ENCODE measurements around the gene HEXD.

HEXD gene

DNA sequence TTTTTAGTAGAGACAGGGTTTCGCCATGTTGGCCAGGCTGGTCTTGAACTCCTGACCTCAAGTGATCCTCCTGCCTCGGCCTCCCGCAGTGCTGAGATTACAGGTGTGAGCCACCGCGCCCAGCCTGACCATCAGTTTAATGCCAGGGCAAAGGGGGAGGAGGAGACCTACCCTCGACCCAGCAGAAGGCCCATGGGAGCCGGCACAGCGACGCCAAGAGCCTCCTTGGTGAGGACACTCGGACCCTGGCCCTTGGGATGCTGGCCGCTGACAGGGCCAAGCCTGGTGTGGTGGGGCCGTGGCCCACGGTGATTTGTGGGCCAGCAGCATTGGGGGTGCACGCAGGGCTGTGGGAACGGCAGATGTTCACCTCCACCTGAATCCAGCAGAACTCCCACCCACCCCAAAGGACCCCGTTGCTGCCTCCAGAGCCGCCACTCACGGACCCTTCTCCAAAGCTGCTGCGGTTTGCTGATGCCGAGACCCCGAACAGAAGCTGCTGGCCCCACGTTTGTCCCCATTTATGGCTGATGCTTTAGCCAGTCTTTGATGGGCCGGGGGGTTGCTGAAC is 26.6 kb upstream of the HEXD start:
- H3K79me2 ChIP-seq (ENCODE audit: control insufficient read depth, insufficient read depth, low read length) = no peaks in the 10 kb centered on the region
- no peak overlapping the region for H3K23ac ChIP-seq (ENCODE audit: low read length)
- no peak overlapping the region for H3K18ac ChIP-seq (ENCODE audit: low read length)
- no peak overlapping the region for H2BK15ac ChIP-seq (replicated peaks; ENCODE audit: low read depth)
- H4K8ac ChIP-seq (ENCODE audit: low read depth, low read length) = no peak overlapping the region
- H3K4me2 ChIP-seq (ENCODE audit: low read length) = no peak overlapping the region
- no peak overlapping the region for H2BK5ac ChIP-seq (ENCODE audit: low read length)
- WGBS (ENCODE audit: extremely low coverage, insufficient coverage, low lambda C conversion rate) = no CpG with 5 or more reads among the region's 23 CpGs
- no peaks in the 10 kb centered on the region for H3K79me1 ChIP-seq (ENCODE audit: low read length)
- H4K5ac ChIP-seq (ENCODE audit: low read length) = no peak overlapping the region
- no peaks in the 10 kb centered on the region for H3K4me1 ChIP-seq (ENCODE audit: control insufficient read depth, low read depth, low read length)
- no peaks in the 10 kb centered on the region for H3K27me3 ChIP-seq (ENCODE audit: insufficient read depth, low read length, poor library complexity)
- H3K9ac ChIP-seq (ENCODE audit: low read length) = no peak overlapping the region
- no peak overlapping the region for H3K56ac ChIP-seq (ENCODE audit: low read length)
- H2BK120ac ChIP-seq (ENCODE audit: low read depth, low read length) = no peak overlapping the region
- H3K27ac ChIP-seq (ENCODE audit: low read depth, low read length) = no peak overlapping the region
- H3K4ac ChIP-seq (ENCODE audit: low read depth, low read length) = no peak overlapping the region
- no peak for DNase-seq
- no peak overlapping the region for H2AK5ac ChIP-seq (ENCODE audit: low read length)
- no peaks in the 10 kb centered on the region for H3K36me3 ChIP-seq (ENCODE audit: control insufficient read depth, insufficient read depth, low read length)
- no peak overlapping the region for H3K4me3 ChIP-seq (ENCODE audit: low read length)

DNA sequence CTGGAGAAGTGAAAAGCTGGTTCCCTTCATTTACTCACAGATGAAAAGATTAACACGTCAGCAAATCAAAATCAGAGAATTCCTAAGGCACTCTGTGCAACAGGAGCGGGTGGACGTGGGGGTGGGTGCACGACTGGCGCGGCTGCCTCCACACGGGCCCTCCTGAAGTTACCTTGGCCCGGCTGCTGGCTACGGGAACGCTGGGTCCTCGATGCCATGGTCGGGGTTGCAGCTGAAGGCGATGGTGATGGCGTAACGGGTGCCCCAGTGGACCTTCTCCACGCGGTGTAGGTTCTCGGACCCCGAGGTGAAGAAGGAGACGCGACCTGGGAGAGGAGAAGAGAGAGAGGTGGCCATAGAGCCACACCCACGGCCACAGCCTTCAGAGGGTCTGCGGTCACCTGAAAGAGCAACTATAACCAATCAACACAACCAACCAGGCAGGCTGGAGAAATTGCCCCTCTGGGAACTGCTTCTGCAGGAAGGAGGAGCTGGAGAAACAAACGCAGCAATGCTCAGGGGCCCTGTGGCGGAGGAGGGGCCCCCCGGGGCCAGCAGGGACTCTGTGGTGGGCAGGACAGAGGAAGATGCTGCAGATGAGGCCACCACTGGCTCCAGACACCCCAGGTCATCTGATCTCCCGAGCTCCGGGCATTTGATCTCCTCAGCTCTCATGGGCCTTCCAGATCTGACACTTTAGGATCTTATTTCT is 25.8 kb upstream of the HEXD start:
- Histone ChIP-seq H3K36me3 (ENCODE audit: control insufficient read depth, insufficient read depth, low read length) (no peaks in the 10 kb centered on the region), H3K9ac (ENCODE audit: low read length) (no peak overlapping the region), H3K4ac (ENCODE audit: low read depth, low read length) (no peak overlapping the region), H3K27ac (ENCODE audit: low read depth, low read length) (no peak overlapping the region), H2BK5ac (ENCODE audit: low read length) (no peak overlapping the region), H3K79me2 (ENCODE audit: control insufficient read depth, insufficient read depth, low read length) (no peaks in the 10 kb centered on the region), H3K4me1 (ENCODE audit: control insufficient read depth, low read depth, low read length) (no peaks in the 10 kb centered on the region), H2BK120ac (ENCODE audit: low read depth, low read length) (no peak overlapping the region), H3K4me3 (ENCODE audit: low read length) (no peak overlapping the region), H2BK15ac (replicated peaks; ENCODE audit: low read depth) (no peak overlapping the region), H3K56ac (ENCODE audit: low read length) (no peak overlapping the region), H3K18ac (ENCODE audit: low read length) (no peak overlapping the region), H4K8ac (ENCODE audit: low read depth, low read length) (no peak overlapping the region), H2AK5ac (ENCODE audit: low read length) (no peak overlapping the region), H3K79me1 (ENCODE audit: low read length) (no peaks in the 10 kb centered on the region), H4K5ac (ENCODE audit: low read length) (no peak overlapping the region), H3K27me3 (ENCODE audit: insufficient read depth, low read length, poor library complexity) (no peaks in the 10 kb centered on the region), H3K23ac (ENCODE audit: low read length) (no peak overlapping the region), H3K4me2 (ENCODE audit: low read length) (no peak overlapping the region)
- WGBS (ENCODE audit: extremely low coverage, insufficient coverage, low lambda C conversion rate) = no CpG with 5 or more reads among the region's 28 CpGs
- DNase-seq = no peak

DNA sequence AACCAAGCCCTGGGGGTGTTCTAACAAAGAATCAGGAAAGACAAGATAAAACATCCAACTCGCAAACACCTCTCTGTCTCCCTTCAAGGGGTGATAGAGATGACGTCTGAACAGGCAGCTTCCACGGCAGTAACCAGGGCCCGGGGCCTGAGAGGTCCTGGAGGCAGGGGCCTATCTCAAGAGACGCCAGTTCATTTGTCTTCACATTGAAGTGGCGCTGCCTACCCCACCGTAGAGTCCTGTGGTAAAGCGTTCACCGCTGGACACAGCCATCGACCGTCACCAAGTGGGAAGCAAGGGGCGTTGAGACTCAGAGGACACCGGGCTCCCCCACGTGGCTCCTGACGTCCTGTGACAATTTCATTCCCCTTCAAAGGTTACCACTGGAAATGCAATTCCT is 25.2 kb upstream of the HEXD start:
- Histone ChIP-seq H3K79me2 (ENCODE audit: control insufficient read depth, insufficient read depth, low read length) (no peaks in the 10 kb centered on the region), H4K8ac (ENCODE audit: low read depth, low read length) (no peak overlapping the region), H3K27me3 (ENCODE audit: insufficient read depth, low read length, poor library complexity) (no peaks in the 10 kb centered on the region), H3K18ac (ENCODE audit: low read length) (no peak overlapping the region), H2BK5ac (ENCODE audit: low read length) (no peak overlapping the region), H3K79me1 (ENCODE audit: low read length) (no peaks in the 10 kb centered on the region), H3K4me2 (ENCODE audit: low read length) (no peak overlapping the region), H3K36me3 (ENCODE audit: control insufficient read depth, insufficient read depth, low read length) (no peaks in the 10 kb centered on the region), H3K4me1 (ENCODE audit: control insufficient read depth, low read depth, low read length) (no peaks in the 10 kb centered on the region), H3K4ac (ENCODE audit: low read depth, low read length) (no peak overlapping the region), H3K4me3 (ENCODE audit: low read length) (no peak overlapping the region), H3K9ac (ENCODE audit: low read length) (no peak overlapping the region), H3K23ac (ENCODE audit: low read length) (no peak overlapping the region), H4K5ac (ENCODE audit: low read length) (no peak overlapping the region), H3K56ac (ENCODE audit: low read length) (no peak overlapping the region), H2AK5ac (ENCODE audit: low read length) (no peak overlapping the region), H2BK120ac (ENCODE audit: low read depth, low read length) (no peak overlapping the region), H3K27ac (ENCODE audit: low read depth, low read length) (no peak overlapping the region), H2BK15ac (replicated peaks; ENCODE audit: low read depth) (no peak overlapping the region)
- DNase-seq = no peak
- WGBS (ENCODE audit: extremely low coverage, insufficient coverage, low lambda C conversion rate) = no CpG with 5 or more reads among the region's 15 CpGs

- Histone ChIP-seq H3K4me1 (ENCODE audit: control insufficient read depth, low read depth, low read length) (no peaks in the 10 kb centered on the region), H3K23ac (ENCODE audit: low read length) (no peak overlapping the region), H3K27me3 (ENCODE audit: insufficient read depth, low read length, poor library complexity) (no peaks in the 10 kb centered on the region), H2BK15ac (replicated peaks; ENCODE audit: low read depth) (no peak overlapping the region), H3K4ac (ENCODE audit: low read depth, low read length) (no peak overlapping the region), H3K56ac (ENCODE audit: low read length) (no peak overlapping the region), H2BK120ac (ENCODE audit: low read depth, low read length) (no peak overlapping the region), H3K9ac (ENCODE audit: low read length) (no peak overlapping the region), H4K5ac (ENCODE audit: low read length) (no peak overlapping the region), H3K36me3 (ENCODE audit: control insufficient read depth, insufficient read depth, low read length) (no peaks in the 10 kb centered on the region), H4K8ac (ENCODE audit: low read depth, low read length) (no peak overlapping the region), H3K4me3 (ENCODE audit: low read length) (no peak overlapping the region), H2AK5ac (ENCODE audit: low read length) (no peak overlapping the region), H3K18ac (ENCODE audit: low read length) (no peak overlapping the region), H3K27ac (ENCODE audit: low read depth, low read length) (no peak overlapping the region), H3K79me1 (ENCODE audit: low read length) (no peaks in the 10 kb centered on the region), H3K4me2 (ENCODE audit: low read length) (no peak overlapping the region), H3K79me2 (ENCODE audit: control insufficient read depth, insufficient read depth, low read length) (no peaks in the 10 kb centered on the region), H2BK5ac (ENCODE audit: low read length) (no peak overlapping the region)
- WGBS (ENCODE audit: extremely low coverage, insufficient coverage, low lambda C conversion rate) = no CpG with 5 or more reads among the region's 12 CpGs
- no peak for DNase-seq
Measured at GRCh38 chr17:82394278-82394677, 23.9 kb upstream of the HEXD start.

- Histone ChIP-seq H3K56ac (ENCODE audit: low read length) (no peak overlapping the region), H2AK5ac (ENCODE audit: low read length) (no peak overlapping the region), H4K5ac (ENCODE audit: low read length) (no peak overlapping the region), H3K36me3 (ENCODE audit: control insufficient read depth, insufficient read depth, low read length) (no peaks in the 10 kb centered on the region), H2BK5ac (ENCODE audit: low read length) (no peak overlapping the region), H3K4me1 (ENCODE audit: control insufficient read depth, low read depth, low read length) (no peaks in the 10 kb centered on the region), H3K23ac (ENCODE audit: low read length) (no peak overlapping the region), H3K27ac (ENCODE audit: low read depth, low read length) (no peak overlapping the region), H3K9ac (ENCODE audit: low read length) (no peak overlapping the region), H3K27me3 (ENCODE audit: insufficient read depth, low read length, poor library complexity) (no peaks in the 10 kb centered on the region), H3K79me1 (ENCODE audit: low read length) (no peaks in the 10 kb centered on the region), H3K79me2 (ENCODE audit: control insufficient read depth, insufficient read depth, low read length) (no peaks in the 10 kb centered on the region), H2BK120ac (ENCODE audit: low read depth, low read length) (no peak overlapping the region), H4K8ac (ENCODE audit: low read depth, low read length) (no peak overlapping the region), H3K4me3 (ENCODE audit: low read length) (no peak overlapping the region), H3K4ac (ENCODE audit: low read depth, low read length) (no peak overlapping the region), H3K4me2 (ENCODE audit: low read length) (no peak overlapping the region), H2BK15ac (replicated peaks; ENCODE audit: low read depth) (no peak overlapping the region), H3K18ac (ENCODE audit: low read length) (no peak overlapping the region)
- no CpG with 5 or more reads among the region's 19 CpGs for WGBS (ENCODE audit: extremely low coverage, insufficient coverage, low lambda C conversion rate)
- no peak for DNase-seq
Measured at GRCh38 chr17:82396601-82397435, 21.3 kb upstream of the HEXD start.

Measured in mesendoderm (in vitro differentiated cells).